ENCODE results near the gene PYCR2. TPM values are rescaled to one million over a fixed set of nuclear protein-coding genes. Genes with fewer than 3 reads are reported as not detected.

PYCR2 gene
- total and polyA plus RNA-seq, 2 of the 8 experiments (the other 6 are each of a cell fraction or from before 2014, with no cell fraction given), result 79.3 to 84.6 TPM

GRCh38 chr1:225875044-225875815 lies 48.8 kb downstream of the PYCR2 start:
- 0 out of 2 replicates have a peak overlapping the region, but pooled peaks have one; percentile 29 for H2BK15ac ChIP-seq (ENCODE audit: low read length)
- no peak for DNase-seq (ENCODE audit: low read depth in 1 of 2, low spot score in 2 of 2)
- TF ChIP-seq ATF3 (IDR thresholded peaks at IDR 0.05; ENCODE audit: insufficient read depth, low read depth, low read length) (no peak), ATF2 (IDR thresholded peaks at IDR 0.05; ENCODE audit: low read length) (no peak), TAF1 (IDR thresholded peaks at IDR 0.05; ENCODE audit: low read depth, low read length) (no peak), KDM1A (IDR thresholded peaks at IDR 0.05; ENCODE audit: borderline replicate concordance, low read length) (no peak), POLR2A (IDR thresholded peaks at IDR 0.05; ENCODE audit: control extremely low read depth in 1 of 2, low read depth in 2 of 2, low read length in 2 of 2) (no peak), KDM4A (IDR thresholded peaks at IDR 0.05; ENCODE audit: low read depth, low read length, severe bottlenecking) (no peak), ZNF274 (IDR thresholded peaks at IDR 0.05; ENCODE audit: borderline replicate concordance, extremely low read depth, low read length) (no peak), RXRA (IDR thresholded peaks at IDR 0.05; ENCODE audit: insufficient read depth, low read depth, low read length) (no peak)
- H2AK5ac ChIP-seq (ENCODE audit: low read depth, low read length), result no peak overlapping the region
- 0 out of 2 replicates have a peak overlapping the region, but pooled peaks have one; percentile 39 for H2BK12ac ChIP-seq (ENCODE audit: low read depth, low read length)
- H3K27ac ChIP-seq (ENCODE audit: low read depth, low read length), result no peak overlapping the region; the same call in 1 of the 2 replicates
- H3K4me3 ChIP-seq (ENCODE audit: extremely low read depth in 1 of 4, insufficient read depth in 2 of 4, low read depth in 3 of 4, low read length in 4 of 4), result no peak overlapping the region
- H2AFZ ChIP-seq (ENCODE audit: low read length), result no peak overlapping the region
- peaks cover 0 to 8% of the 10 kb centered on the region in 2 experiments for H4K20me1 ChIP-seq (replicated peaks in 1 of 2; ENCODE audit: control insufficient read depth in 1 of 2, insufficient read depth in 2 of 2, low read length in 2 of 2)
- peak overlapping the region; percentile 22; the same call in 1 of the 2 replicates for H4K8ac ChIP-seq (ENCODE audit: extremely low read depth, insufficient read depth, low read length)
- H3K4ac ChIP-seq (replicated peaks; ENCODE audit: insufficient read length, low read depth, low read length), result peak overlapping the region; percentile 46
- H3K23ac ChIP-seq (ENCODE audit: insufficient read length), result no peak overlapping the region
- no peak overlapping the region; the same call in 1 of the 2 replicates for H2BK5ac ChIP-seq (ENCODE audit: low read depth, low read length)
- WGBS, 2 experiments (ENCODE audit: extremely low coverage in 1 of 2, insufficient coverage in 1 of 2, insufficient read length in 1 of 2, insufficient replicate concordance in 2 of 2, low coverage in 1 of 2, low lambda C conversion rate in 2 of 2, missing lambda C conversion rate in 1 of 2), result 87% methylated on average over 12 of the region's 12 CpGs; no CpG with 5 or more reads in 1 of the 2 experiments
- no peak overlapping the region for H2BK120ac ChIP-seq (replicated peaks; ENCODE audit: low read depth, low read length)
- H3K56ac ChIP-seq (replicated peaks; ENCODE audit: insufficient read length, low read depth, low read length), result no peak overlapping the region
- CTCF ChIA-PET (ENCODE audit: partially characterized antibody), result interaction anchor here (0.6 to 21.3 kb wide), 13 partner anchors 9 to 1439 kb away, joined by 3 to 406 read pairs (median 3); partner anchors contain the start of gene LEFTY1
- no peak overlapping the region for H3K4me2 ChIP-seq (ENCODE audit: insufficient read depth in 1 of 2, low read depth in 2 of 2, low read length in 2 of 2)
- no peak overlapping the region; the same call in 1 of the 2 replicates for H2BK20ac ChIP-seq (ENCODE audit: low read length)
- no peak overlapping the region for H3K18ac ChIP-seq (ENCODE audit: extremely low read depth, low read length)
- H3K79me2 ChIP-seq (ENCODE audit: control insufficient read depth in 1 of 2, insufficient read depth in 2 of 2, low read length in 2 of 2), result peaks cover 0 to 7% of the 10 kb centered on the region in 2 experiments; a peak in 2 of 4 replicates
- no peak overlapping the region for H3K14ac ChIP-seq (ENCODE audit: insufficient read length)
- H3K79me1 ChIP-seq (ENCODE audit: low read depth, low read length), result peaks cover 17% of the 10 kb centered on the region
- H3K27me3 ChIP-seq (replicated peaks in 1 of 4; ENCODE audit: control insufficient read depth in 3 of 4, extremely low read depth in 1 of 4, insufficient read depth in 3 of 4, low read length in 3 of 4), result no peaks in the 10 kb centered on the region
- no peak for FAIRE-seq
- H4K91ac ChIP-seq (replicated peaks; ENCODE audit: insufficient read length, low read length), result no peak overlapping the region
- no peaks in the 10 kb centered on the region for H3K9me3 ChIP-seq (ENCODE audit: insufficient read depth in 2 of 2, low read depth in 1 of 2, low read length in 1 of 2)
- H3K9ac ChIP-seq (replicated peaks in 1 of 4; ENCODE audit: extremely low read depth in 1 of 4, low read depth in 3 of 4, low read length in 3 of 4), result no peak overlapping the region
- H4K5ac ChIP-seq (ENCODE audit: insufficient read length, low read depth, low read length), result no peak overlapping the region
- peaks cover 0 to 6% (median 5%) of the 10 kb centered on the region in 4 experiments; a peak in 6 of 7 replicates for H3K4me1 ChIP-seq (replicated peaks in 1 of 4; ENCODE audit: control insufficient read depth in 3 of 4, insufficient read depth in 4 of 4, low read length in 3 of 4)
- POLR2A ChIA-PET (ENCODE audit: partially characterized antibody), result interaction anchor here (0.7 to 1.2 kb wide), 3 partner anchors 41 to 189 kb away, joined by 3 to 4 read pairs (median 3); no protein-coding TSS in a partner anchor
- no peaks in the 10 kb centered on the region; the same call in 1 of the 2 replicates for H3K23me2 ChIP-seq (ENCODE audit: low read depth, low read length)
- H3K36me3 ChIP-seq (ENCODE audit: control insufficient read depth in 2 of 4, insufficient read depth in 4 of 4, low read length in 3 of 4), result peaks cover 0 to 13% (median 0%) of the 10 kb centered on the region in 4 experiments; a peak in 3 of 8 replicates
